Measurements from ENCODE around the gene OGDHL.

Gene OGDHL

GRCh38 chr10:49688261-49688846 lies 73.8 kb downstream of the OGDHL start:
- no peak for DNase-seq

- no peak for DNase-seq
Observed at GRCh38 chr10:49686651-49687050, 75.5 kb downstream of the OGDHL start.

All from stimulated activated CD4-positive, alpha-beta T cell treated with anti-CD3 and anti-CD28 coated beads, Interleukin-2, amount 100 ng/mL, for 48 hours (primary cell).